Fibroblast of villous mesenchyme (primary cell): ENCODE data around the gene DUSP3. TPM values are rescaled to one million over a fixed set of nuclear protein-coding genes. Genes with fewer than 3 reads are reported as not detected.
A peak's percentile ranks its signal among the peaks of the same experiment; 100 is the strongest.

Source experiments
- DNase-seq: peaks from one replicate; pipeline ENCODE4 v3.0.0-alpha.2; 2010; ENCODE audit warnings: low read depth
- H3K4me3 ChIP-seq: 2 replicates; pipeline ENCODE4 v1.5.1; 2011; ENCODE audit warnings: low read depth, mild to moderate bottlenecking, low read length
- CTCF ChIP-seq: IDR thresholded peaks from 2 replicates; pipeline ENCODE4 v1.5.1; 2012; ENCODE audit warnings: low read depth, mild to moderate bottlenecking, low read length; ENCODE audit not compliant: insufficient read depth
- total RNA-seq: library from RNA; depleted of rRNA; stranded (reverse); fragments of >200 nt; gene quantifications from 2 replicates; pipeline ENCODE4 v1.2.3, GENCODE V29; 2012

DUSP3 gene
- 79.6 and 95.9 TPM in 2 replicates for total RNA-seq

GRCh38 chr17:43778337-43779144, at the start of gene DUSP3:
Gene DUSP3 (minus strand): TSS chr17:43778977. CDS start chr17:43778924, 53 bp downstream.
- peak within 1 kb of the TSS; percentile 85 for H3K4me3 ChIP-seq
- DNase-seq: peak; percentile 95

GRCh38 chr17:43827596-43827995, 48.8 kb upstream of the DUSP3 start:
- no peak for DNase-seq
- no peak for TF ChIP-seq CTCF
- H3K4me3 ChIP-seq: no peak overlapping the region

More at GRCh38 chr17:43778337-43779144, at the start of gene DUSP3:
- TF ChIP-seq CTCF: no peak

- no peak for TF ChIP-seq CTCF
- no peak overlapping the region for H3K4me3 ChIP-seq
- no peak for DNase-seq
Measured at GRCh38 chr17:43826206-43826605, 47.4 kb upstream of the DUSP3 start.

GRCh38 chr17:43825567-43825966, 46.8 kb upstream of the DUSP3 start:
- no peak for DNase-seq
- no peak for TF ChIP-seq CTCF
- no peak overlapping the region for H3K4me3 ChIP-seq

- no peak for DNase-seq
- H3K4me3 ChIP-seq: no peak overlapping the region
- TF ChIP-seq CTCF: no peak
Measured at GRCh38 chr17:43823350-43824084, 44.7 kb upstream of the DUSP3 start.

- no peak overlapping the region for H3K4me3 ChIP-seq
- DNase-seq: no peak
- no peak for TF ChIP-seq CTCF
Measured at GRCh38 chr17:43822570-43823190, 43.9 kb upstream of the DUSP3 start.
